Testis (tissue), 2 donors: Measurements from ENCODE around the gene PPP2R3C.

Source experiments
- POLR2A ChIP-seq: fragments of 450-650 bp; IDR thresholded peaks from one replicate; pipeline ENCODE4 v1.6.1; 2017; ENCODE audit warnings: antibody characterized with exemption, mild to moderate bottlenecking, moderate library complexity
- TF ChIP-seq, protein P1 (sequence below), 3 experiments: fragments of 450-650 bp in 2 of 3; fragments of 200-600 bp in 1 of 3; sonication (generic) in 1 of 3; IDR thresholded peaks; one replicate each; pipeline ENCODE4 v1.5.1; 2016 to 2019; ENCODE audit warnings: antibody characterized with exemption in 3 of 3, mild to moderate bottlenecking in 2 of 3, moderate library complexity in 1 of 3

GRCh38 chr14:35073486-35073885, 48.3 kb downstream of the PPP2R3C start:
- TF ChIP-seq, protein P1, sequence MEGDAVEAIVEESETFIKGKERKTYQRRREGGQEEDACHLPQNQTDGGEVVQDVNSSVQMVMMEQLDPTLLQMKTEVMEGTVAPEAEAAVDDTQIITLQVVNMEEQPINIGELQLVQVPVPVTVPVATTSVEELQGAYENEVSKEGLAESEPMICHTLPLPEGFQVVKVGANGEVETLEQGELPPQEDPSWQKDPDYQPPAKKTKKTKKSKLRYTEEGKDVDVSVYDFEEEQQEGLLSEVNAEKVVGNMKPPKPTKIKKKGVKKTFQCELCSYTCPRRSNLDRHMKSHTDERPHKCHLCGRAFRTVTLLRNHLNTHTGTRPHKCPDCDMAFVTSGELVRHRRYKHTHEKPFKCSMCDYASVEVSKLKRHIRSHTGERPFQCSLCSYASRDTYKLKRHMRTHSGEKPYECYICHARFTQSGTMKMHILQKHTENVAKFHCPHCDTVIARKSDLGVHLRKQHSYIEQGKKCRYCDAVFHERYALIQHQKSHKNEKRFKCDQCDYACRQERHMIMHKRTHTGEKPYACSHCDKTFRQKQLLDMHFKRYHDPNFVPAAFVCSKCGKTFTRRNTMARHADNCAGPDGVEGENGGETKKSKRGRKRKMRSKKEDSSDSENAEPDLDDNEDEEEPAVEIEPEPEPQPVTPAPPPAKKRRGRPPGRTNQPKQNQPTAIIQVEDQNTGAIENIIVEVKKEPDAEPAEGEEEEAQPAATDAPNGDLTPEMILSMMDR (IDR thresholded peaks at IDR 0.05), result no peak
- no peak for TF ChIP-seq POLR2A
